GM19023 (cell line): Measurements from ENCODE around the gene NONO.
"Not testable (repeated sequence)": the region's sequence is repeated elsewhere in the genome, so short reads cannot be mapped to it uniquely, and the experiment has no call there.

Experiments used
- ATAC-seq: cut with Tn5 transposase; IDR thresholded peaks from one replicate; pipeline ENCODE4 v1.9.1; 2021; ENCODE audit warnings: mild to moderate bottlenecking, moderate library complexity; ENCODE audit not compliant: unreplicated experiment

NONO gene

GRCh38 chrX:71285929-71286328 lies 2.5 kb downstream of the NONO start:
- ATAC-seq, result no peak

GRCh38 chrX:71291381-71291780 lies 7.9 kb downstream of the NONO start:
- ATAC-seq, result no peak

GRCh38 chrX:71292669-71293365 lies 9.4 kb downstream of the NONO start:
- ATAC-seq, result no peak

GRCh38 chrX:71296806-71297205 lies 13.4 kb downstream of the NONO start:
- ATAC-seq, result no peak

GRCh38 chrX:71298119-71298518 lies 14.7 kb downstream of the NONO start:
- ATAC-seq, result no peak

GRCh38 chrX:71300064-71300463 lies 16.6 kb downstream of the NONO start:
- ATAC-seq, result not testable (repeated sequence)

- ATAC-seq, result not testable (repeated sequence)
Measured at GRCh38 chrX:71300495-71300894, 17.1 kb downstream of the NONO start.

- ATAC-seq, result no peak
Measured at GRCh38 chrX:71301195-71301924, 17.9 kb downstream of the NONO start, which contains the start of gene ITGB1BP2. Gene ITGB1BP2 (plus strand): TSS chrX:71301750. CDS start chrX:71301807, 57 bp downstream.

- no peak for ATAC-seq
Measured at GRCh38 chrX:71302461-71303213, 19.2 kb downstream of the NONO start.

- ATAC-seq, result no peak
Measured at GRCh38 chrX:71304561-71304960, 21.1 kb downstream of the NONO start.

- no peak for ATAC-seq
Measured at GRCh38 chrX:71315917-71316316, 32.5 kb downstream of the NONO start.

- ATAC-seq, result not testable (repeated sequence)
Measured at GRCh38 chrX:71316959-71317358, 33.5 kb downstream of the NONO start.

- no peak for ATAC-seq
Measured at GRCh38 chrX:71320126-71320525, 36.7 kb downstream of the NONO start.

- no peak for ATAC-seq
Measured at GRCh38 chrX:71321731-71322130, 38.3 kb downstream of the NONO start.

GRCh38 chrX:71324452-71324851 lies 41.0 kb downstream of the NONO start:
- ATAC-seq, result not testable (repeated sequence)

GRCh38 chrX:71326394-71326793 lies 43.0 kb downstream of the NONO start:
- no peak for ATAC-seq

GRCh38 chrX:71349151-71349665 lies 65.8 kb downstream of the NONO start:
- ATAC-seq, result not testable (repeated sequence)

- ATAC-seq, result not testable (repeated sequence)
Measured at GRCh38 chrX:71349867-71350266, 66.4 kb downstream of the NONO start.
